Psoas muscle (tissue), 8 donors: ENCODE measurements around the gene DNAJB2. TPM values are rescaled to one million over a fixed set of nuclear protein-coding genes. Genes with fewer than 3 reads are reported as not detected.

Experiments used
- ATAC-seq, 4 donors: fragments of 200-7000 bp; cut with Tn5 transposase; one replicate each; pipeline ENCODE4 v1.9.1; 2020; ENCODE audit warnings: moderate library complexity in 3 of 4, mild to moderate bottlenecking in 2 of 4
- DNase-seq, 2 donors: peaks; one replicate each; pipeline ENCODE4 v3.0.0-alpha.2; 2020
- H3K27ac ChIP-seq: fragments of 200-600 bp; one replicate; pipeline ENCODE4 v1.8.0; 2022
- H3K27me3 ChIP-seq, 3 donors: fragments of 200-600 bp in 1 of 3; one replicate each; pipeline versions ENCODE4 v1.6.1 to v1.8.0; 2013 to 2022; ENCODE audit warnings: low read length in 2 of 3, mild to moderate bottlenecking in 2 of 3, moderate library complexity in 1 of 3; ENCODE audit not compliant: insufficient read depth in 3 of 3
- H3K36me3 ChIP-seq, 2 donors: fragments of 200-600 bp in 1 of 2; one replicate each; pipeline versions ENCODE4 v1.6.1 to v1.8.0; 2013 to 2022; ENCODE audit warnings: low read depth in 1 of 2, mild to moderate bottlenecking in 1 of 2, moderate library complexity in 1 of 2; ENCODE audit not compliant: insufficient read depth in 1 of 2
- H3K4me1 ChIP-seq: fragments of 200-600 bp; one replicate; pipeline ENCODE4 v1.8.0; 2022
- H3K4me3 ChIP-seq: fragments of 200-600 bp; one replicate; pipeline ENCODE4 v1.8.0; 2022; ENCODE audit warnings: mild to moderate bottlenecking
- H3K9me3 ChIP-seq: fragments of 200-600 bp; one replicate; pipeline ENCODE4 v1.8.0; 2022
- CTCF ChIP-seq: fragments of 200-600 bp; IDR thresholded peaks from one replicate; pipeline ENCODE4 v1.8.0; 2022; ENCODE audit warnings: antibody characterized with exemption
- WGBS, 3 donors: extraction: QIAGEN DNeasy Blood & Tissue Kit; methylation state at CpG; one replicate each; pipeline versions ENCODE4 v1.1.6 to v1.1.7; 2013; 5-methylcytosine and 5-hydroxymethylcytosine counted together
- intact Hi-C, 2 donors: fragments of 100-400 bp; cut with DNase I; formaldehyde crosslinking; loops; one replicate each; pipeline versions ENCODE4 v1.11.0 to v1.14.2; 2022
- polyA plus RNA-seq, 3 donors: library from polyadenylated mRNA; stranded (reverse); fragments of 200-250 nt; gene quantifications; one replicate each; pipeline ENCODE4 v1.2.3, GENCODE V29; 2013
- total RNA-seq, 4 donors: library from RNA; stranded (reverse); fragmentation: NEBNext Ultra II Directional in 2 of 4; extraction: Animal tissue kit (Norgen Biotek cat#: 25700) in 2 of 4; gene quantifications; one replicate each; pipeline versions ENCODE4 v1.2.1 to v1.2.4, GENCODE V29; 2021 to 2023
- donor health status: healthy with polysubstance abuse.
- donor health status: DM: no; HTN: no; CAD: no; lungs with moderate emphysema.
- donor health status: Bipolar disorder and iron deficiency.
- donor health status: healthy.
- donor health status: DM: yes; HTN: yes; CAD: no.
- donor health status: DM: no; HTN: no; CAD: no.
- donor health status: DM: no; HTN: no; CAD: no.
- donor health status: DM: yes; HTN: yes; CAD: no.

The DNAJB2 gene
- total and polyA plus RNA-seq, 7 donors, result 93.1 to 204 (median 105) TPM

GRCh38 chr2:219244789-219245147 lies 34.4 kb upstream of the DNAJB2 start:
- no peak for TF ChIP-seq CTCF

GRCh38 chr2:219245148-219245898 lies 33.8 kb upstream of the DNAJB2 start, which contains the start of the genes GLB1L and STK16:
Gene GLB1L, minus strand, starts transcription at chr2:219245444. Its CDS starts 1,871 bp downstream, at chr2:219243573.
Gene STK16, plus strand, starts transcription at chr2:219245479. Its CDS starts 521 bp downstream, at chr2:219246000.
- ATAC-seq, result peak; percentile 86 to 95 (median 92)
- intact Hi-C loops, result loop anchor here in 1 of 2 donors (10.0 kb wide), 1 partner anchor 49 kb away; no protein-coding TSS in a partner anchor

More at GRCh38 chr2:219244789-219245147, 34.4 kb upstream of the DNAJB2 start:
- H3K9me3 ChIP-seq, result no peaks in the 10 kb centered on the region
- ATAC-seq (no peak), DNase-seq (no peak)
- peaks cover 0 to 30% of the 10 kb centered on the region in 2 donors for H3K36me3 ChIP-seq
- intact Hi-C loops, result loop anchor here in 1 of 2 donors (10.0 kb wide), 1 partner anchor 50 kb away; no protein-coding TSS in a partner anchor
- H3K27ac ChIP-seq, result peak overlapping the region; percentile 94
- no peaks in the 10 kb centered on the region for H3K27me3 ChIP-seq
- H3K4me3 ChIP-seq, result peak overlapping the region; percentile 95
- WGBS, 3 donors, result 33 to 40% (median 37%) methylated on average over 6 of the region's 6 CpGs
- peaks cover 34% of the 10 kb centered on the region for H3K4me1 ChIP-seq

GRCh38 chr2:219245899-219246230 lies 33.3 kb upstream of the DNAJB2 start:
- whole genome bisulfite sequencing, 3 donors, result 14 to 15% (median 14%) methylated on average over 10 of the region's 10 CpGs
- TF ChIP-seq CTCF, result no peak
- Histone ChIP-seq H3K9me3 (no peaks in the 10 kb centered on the region), H3K27ac (peak overlapping the region; percentile 94), H3K27me3 (no peaks in the 10 kb centered on the region), H3K36me3 (peaks cover 0 to 41% of the 10 kb centered on the region in 2 donors), H3K4me1 (peaks cover 45% of the 10 kb centered on the region), H3K4me3 (peak overlapping the region; percentile 95)
- intact Hi-C loops, result loop anchor here in 1 of 2 donors (10.0 kb wide), 1 partner anchor 49 kb away; no protein-coding TSS in a partner anchor
- DNase-seq (no peak), ATAC-seq (no peak)

More at GRCh38 chr2:219245148-219245898, 33.8 kb upstream of the DNAJB2 start, which contains the start of the genes GLB1L and STK16:
- DNase-seq, result peak; percentile 96 to 97
- no peak for TF ChIP-seq CTCF
- Histone ChIP-seq H3K36me3 (peaks cover 0 to 36% of the 10 kb centered on the region in 2 donors), H3K4me3 (peak within 1 kb of the TSS; percentile 95), H3K4me1 (peaks cover 39% of the 10 kb centered on the region), H3K9me3 (no peaks in the 10 kb centered on the region), H3K27me3 (no peaks in the 10 kb centered on the region), H3K27ac (peak within 1 kb of the TSS; percentile 94)
- WGBS, 3 donors, result 0 to 1% (median 0%) methylated on average over 44 to 46 of the region's 46 CpGs

- Histone ChIP-seq H3K4me3 (peak overlapping the region; percentile 95), H3K27ac (peak overlapping the region; percentile 94), H3K4me1 (peaks cover 52% of the 10 kb centered on the region), H3K27me3 (no peaks in the 10 kb centered on the region), H3K36me3 (peaks cover 0 to 48% of the 10 kb centered on the region in 2 donors), H3K9me3 (no peaks in the 10 kb centered on the region)
- ATAC-seq (no peak), DNase-seq (no peak)
- WGBS, 3 donors, result 90 to 94% (median 92%) methylated on average over 10 of the region's 10 CpGs
- TF ChIP-seq CTCF, result no peak
- intact Hi-C loops, result loop anchor here in 1 of 2 donors (10.0 kb wide), 1 partner anchor 48 kb away; no protein-coding TSS in a partner anchor
These were observed 32.6 kb upstream of the DNAJB2 start for GRCh38 chr2:219246559-219246958.
